ENCODE measurements around the gene POU6F2.

- TF ChIP-seq CTCF (IDR thresholded peaks at IDR 0.05) (no peak), POLR2A (IDR thresholded peaks at IDR 0.05) (no peak), POLR2AphosphoS5 (IDR thresholded peaks at IDR 0.05) (no peak)
These were observed 427.2 kb downstream of the POU6F2 start for GRCh38 chr7:39404907-39405306.
